Omental fat pad (tissue), 4 donors: ENCODE measurements around the gene GPR137. TPM values are rescaled to one million over a fixed set of nuclear protein-coding genes. Genes with fewer than 3 reads are reported as not detected.
A peak's percentile ranks its signal among the peaks of the same experiment; 100 is the strongest.

Experiments used
- ATAC-seq: fragments of 150-250 bp; one replicate; pipeline ENCODE4 v1.9.1; 2016; ENCODE audit warnings: mild to moderate bottlenecking, moderate library complexity; ENCODE audit not compliant: low FRiP score
- DNase-seq: peaks from one replicate; pipeline ENCODE4 v3.0.0-alpha.2; 2019; ENCODE audit warnings: low spot score
- CTCF ChIP-seq, 3 donors: fragments of 450-650 bp; IDR thresholded peaks; one replicate each; pipeline ENCODE4 v1.5.1; 2016 to 2017; ENCODE audit warnings: antibody characterized with exemption in 3 of 3, mild to moderate bottlenecking in 3 of 3, moderate library complexity in 2 of 3
- total RNA-seq, 4 donors: library from RNA; depleted of rRNA; stranded (reverse); fragments of >200 nt; gene quantifications; one replicate each; pipeline ENCODE4 v1.1.0, GENCODE V29; 2016

GPR137 gene, protein sequence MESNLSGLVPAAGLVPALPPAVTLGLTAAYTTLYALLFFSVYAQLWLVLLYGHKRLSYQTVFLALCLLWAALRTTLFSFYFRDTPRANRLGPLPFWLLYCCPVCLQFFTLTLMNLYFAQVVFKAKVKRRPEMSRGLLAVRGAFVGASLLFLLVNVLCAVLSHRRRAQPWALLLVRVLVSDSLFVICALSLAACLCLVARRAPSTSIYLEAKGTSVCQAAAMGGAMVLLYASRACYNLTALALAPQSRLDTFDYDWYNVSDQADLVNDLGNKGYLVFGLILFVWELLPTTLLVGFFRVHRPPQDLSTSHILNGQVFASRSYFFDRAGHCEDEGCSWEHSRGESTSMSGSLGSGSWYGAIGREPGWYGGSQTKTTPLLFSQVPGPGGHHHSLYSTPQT
- 10 to 100 TPM in 3 of 4 donors, 1 to 10 TPM in 1; 8.2 to 20.6 (median 12.7) TPM for total RNA-seq

DNA sequence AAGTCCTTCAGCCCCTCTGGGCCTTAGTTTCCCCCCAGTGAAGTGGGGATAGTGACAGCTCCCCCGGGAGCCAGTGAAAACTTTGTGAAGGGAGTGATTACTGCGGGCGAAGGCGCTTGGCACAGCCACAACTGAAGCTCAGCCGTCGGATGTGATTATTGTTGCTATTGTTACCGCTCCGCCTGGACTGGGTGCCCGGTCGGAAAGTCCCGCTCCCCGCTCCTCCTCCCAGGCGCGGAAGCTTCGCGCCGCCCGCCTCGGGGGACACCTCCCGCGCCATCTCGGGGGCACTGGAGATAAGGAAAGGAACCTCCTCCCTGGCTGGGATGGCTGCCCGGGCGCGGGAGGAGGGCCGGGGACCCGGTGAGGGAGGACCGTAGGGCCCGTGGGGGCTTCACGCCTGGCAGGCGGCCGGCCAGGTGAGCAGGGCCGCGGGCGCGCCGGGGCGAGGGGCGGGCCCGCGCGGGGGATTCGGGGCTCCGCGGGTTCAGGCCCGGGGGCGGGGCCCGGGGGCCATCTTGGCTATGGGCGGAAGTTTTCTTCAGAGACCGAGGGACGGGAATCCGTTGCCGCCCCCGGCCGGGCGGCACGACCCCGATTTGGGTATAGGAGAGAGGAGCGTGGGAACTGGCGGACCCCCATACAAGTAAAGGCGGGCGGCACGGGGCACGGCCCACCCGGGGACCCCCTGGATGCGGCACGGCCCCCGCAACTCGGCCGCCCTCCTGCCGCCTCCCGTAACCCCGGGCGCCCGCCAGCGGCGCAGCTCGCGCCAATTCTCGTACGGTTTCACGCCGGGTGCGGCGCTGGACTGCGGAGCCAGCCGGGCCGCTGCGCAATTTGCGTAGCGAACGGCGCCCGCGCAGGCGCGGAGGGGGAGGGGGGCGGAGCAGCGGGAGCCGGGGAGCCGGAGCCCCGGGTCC is at the start of gene GPR137:
Gene GPR137 (plus strand): TSS at position 887 of the 923 bp plus-strand sequence. CDS start 677 bp downstream, outside the sequence.
- peak; percentile 68 for DNase-seq
- TF ChIP-seq CTCF (IDR thresholded peaks at IDR 0.05): no peak
- ATAC-seq: peak; percentile 67

GRCh38 chr11:64237484-64237951 is 48.1 kb upstream of the GPR137 start:
- TF ChIP-seq CTCF (IDR thresholded peaks at IDR 0.05): no peak
- DNase-seq: no peak

DNA sequence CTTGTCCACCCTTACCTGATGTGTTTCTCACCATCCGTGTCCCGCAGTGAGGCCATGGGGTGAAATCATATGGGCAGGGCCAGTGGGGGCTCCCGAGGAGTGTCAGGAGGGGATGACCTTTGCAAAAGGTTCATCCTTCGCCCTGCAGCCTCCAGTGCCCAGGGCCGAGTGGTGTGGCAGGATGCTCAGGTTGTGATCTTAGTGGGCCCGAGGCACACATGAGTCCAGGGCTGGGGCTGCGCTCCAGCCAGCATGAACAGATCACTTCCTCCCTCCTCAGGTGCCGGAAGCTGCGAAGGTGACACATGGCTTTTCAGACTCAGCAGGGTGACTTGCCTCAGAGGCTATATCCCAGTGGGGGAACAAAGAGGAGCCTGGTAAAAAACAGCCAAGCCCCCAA is 47.6 kb upstream of the GPR137 start:
- no peak for TF ChIP-seq CTCF (IDR thresholded peaks at IDR 0.05)
- DNase-seq: no peak
- ATAC-seq: no peak

More at GRCh38 chr11:64237484-64237951, 48.1 kb upstream of the GPR137 start:
- no peak for ATAC-seq

DNA sequence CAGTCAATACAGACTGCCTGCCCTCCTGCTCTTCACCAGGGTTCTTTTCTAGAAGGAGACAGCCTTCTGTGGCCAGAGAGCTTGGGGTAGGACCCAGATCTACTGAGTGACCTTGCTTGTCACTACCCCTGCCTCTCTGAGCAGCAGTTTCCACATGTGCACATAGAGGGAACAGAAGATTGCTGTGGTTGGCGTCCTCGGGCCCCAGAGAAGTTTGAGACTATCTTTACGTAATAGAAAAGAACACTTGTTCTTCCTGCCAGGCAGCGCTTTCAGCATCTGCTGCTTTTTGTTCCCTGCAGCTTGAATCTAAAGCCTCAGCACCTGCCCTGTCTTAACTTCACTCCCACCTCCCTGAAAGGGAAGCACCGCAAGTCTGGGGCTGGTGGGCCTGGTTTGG is 46.6 kb upstream of the GPR137 start:
- ATAC-seq (no peak), DNase-seq (no peak)
- TF ChIP-seq CTCF (IDR thresholded peaks at IDR 0.05): no peak

- no peak for ATAC-seq
- no peak for TF ChIP-seq CTCF (IDR thresholded peaks at IDR 0.05)
- DNase-seq: no peak
Observed at GRCh38 chr11:64239662-64240434, 45.8 kb upstream of the GPR137 start.

- no peak for TF ChIP-seq CTCF (IDR thresholded peaks at IDR 0.05)
- peak; percentile 86 for ATAC-seq
- peak; percentile 95 for DNase-seq
Observed at GRCh38 chr11:64240435-64241240, 45.0 kb upstream of the GPR137 start, which contains the start of gene FKBP2. TSS of gene FKBP2 (plus strand) at chr11:64241095. CDS start at chr11:64242388, 1,293 bp downstream.
